Prostate gland (tissue), 2 donors: Measurements from ENCODE around the gene TMEM167B. TPM values are rescaled to one million over a fixed set of nuclear protein-coding genes. Genes with fewer than 3 reads are reported as not detected.
A peak's percentile ranks its signal among the peaks of the same experiment; 100 is the strongest.

Experiments
- DNase-seq: peaks from one replicate; pipeline ENCODE4 v3.0.0-alpha.2; 2019; ENCODE audit warnings: low spot score
- H3K27ac ChIP-seq, 2 donors: fragments of 200-600 bp; sonication (generic); 2 replicates each; pipeline ENCODE4 v1.5.1; 2017 to 2019
- H3K27me3 ChIP-seq: fragments of 200-600 bp; sonication (generic); replicated peaks from 2 replicates; pipeline ENCODE4 v1.5.1; 2019; ENCODE audit not compliant: insufficient read depth
- H3K36me3 ChIP-seq, 2 donors: fragments of 200-600 bp; sonication (generic); 1 replicate in 1 of 2; 2 replicates in 1 of 2; pipeline versions ENCODE4 v1.5.1 to v1.8.1; 2017 to 2019
- H3K4me1 ChIP-seq: fragments of 200-600 bp; sonication (generic); replicated peaks from 2 replicates; pipeline ENCODE4 v1.5.1; 2019
- H3K4me3 ChIP-seq, 2 donors: fragments of 200-600 bp; sonication (generic); 2 replicates each; pipeline ENCODE4 v1.5.1; 2017 to 2019
- H3K9me3 ChIP-seq: fragments of 200-600 bp; sonication (generic); 2 replicates; pipeline ENCODE4 v1.5.1; 2017
- CTCF ChIP-seq, 4 experiments: fragments of 200-600 bp in 2 of 4; fragments of 450-650 bp in 2 of 4; sonication (generic) in 2 of 4; IDR thresholded peaks; 1 replicate in 3 of 4; 2 replicates in 1 of 4; pipeline ENCODE4 v1.5.1; 2016 to 2019; ENCODE audit warnings: antibody characterized with exemption in 4 of 4, mild to moderate bottlenecking in 2 of 4, moderate library complexity in 2 of 4
- POLR2A ChIP-seq: fragments of 450-650 bp; IDR thresholded peaks from one replicate; pipeline ENCODE4 v1.6.1; 2016; ENCODE audit warnings: antibody characterized with exemption, mild to moderate bottlenecking
- POLR2AphosphoS5 ChIP-seq: sonication (generic); formaldehyde crosslinking; IDR thresholded peaks from one replicate; pipeline ENCODE4 v1.6.1; 2017; ENCODE audit warnings: antibody characterized with exemption
- WGBS: methylation state at CpG from one replicate; pipeline ENCODE4 v1.1.5; 2018; 5-methylcytosine and 5-hydroxymethylcytosine counted together
- intact Hi-C: fragments of 100-400 bp; cut with DNase I; formaldehyde crosslinking; loops from one replicate; pipeline ENCODE4 v1.14.2; 2022
- total RNA-seq, 2 donors: library from RNA; depleted of rRNA; stranded (reverse); fragments of >200 nt; gene quantifications; one replicate each; pipeline ENCODE4 v1.1.0, GENCODE V29; 2016

Gene TMEM167B
- total RNA-seq, 2 donors from 2014 or later: 37.0 to 40.7 TPM

GRCh38 chr1:109091078-109091838 lies 694 bp downstream of the TMEM167B start:
- H3K9me3 ChIP-seq: no peaks in the 10 kb centered on the region
- peaks cover 3% of the 10 kb centered on the region for H3K4me1 ChIP-seq
- no peak for TF ChIP-seq POLR2A
- TF ChIP-seq CTCF (IDR thresholded peaks at IDR 0.05): no peak
- no peak for TF ChIP-seq POLR2AphosphoS5
- intact Hi-C loops: loop anchor here (5.0 kb wide), 1 partner anchor 49 kb away; the partner anchor contains the start of gene WDR47
- peak; percentile 12 for DNase-seq
- H3K4me3 ChIP-seq: peak overlapping the region; percentile 80 to 82
- under 1% methylated on average over 13 of the region's 13 CpGs for WGBS
- H3K27ac ChIP-seq: peak overlapping the region; percentile 96 to 99
- H3K27me3 ChIP-seq: no peaks in the 10 kb centered on the region
- H3K36me3 ChIP-seq: no peaks in the 10 kb centered on the region

GRCh38 chr1:109091839-109092193 lies 1.3 kb downstream of the TMEM167B start:
- no peak for DNase-seq
- H3K4me3 ChIP-seq: peak overlapping the region; percentile 80 to 82
- intact Hi-C loops: loop anchor here (5.0 kb wide), 1 partner anchor 50 kb away; the partner anchor contains the start of gene WDR47
- H3K4me1 ChIP-seq: peaks cover 3% of the 10 kb centered on the region
- TF ChIP-seq POLR2A: no peak
- TF ChIP-seq POLR2AphosphoS5: no peak
- TF ChIP-seq CTCF (IDR thresholded peaks at IDR 0.05): no peak
- H3K27me3 ChIP-seq: no peaks in the 10 kb centered on the region
- WGBS: 8% methylated on average over 1 of the region's 1 CpG
- H3K36me3 ChIP-seq: no peaks in the 10 kb centered on the region
- peak overlapping the region; percentile 96 to 99 for H3K27ac ChIP-seq
- H3K9me3 ChIP-seq: no peaks in the 10 kb centered on the region

- no peaks in the 10 kb centered on the region for H3K27me3 ChIP-seq
- H3K27ac ChIP-seq: no peak overlapping the region
- intact Hi-C loops: loop anchor here (5.0 kb wide), 1 partner anchor 52 kb away; the partner anchor contains the start of gene WDR47
- no peak overlapping the region for H3K4me3 ChIP-seq
- no peak for TF ChIP-seq POLR2A
- no peak for TF ChIP-seq CTCF (IDR thresholded peaks at IDR 0.05)
- no peak for TF ChIP-seq POLR2AphosphoS5
- H3K9me3 ChIP-seq: no peaks in the 10 kb centered on the region
- peaks cover 3% of the 10 kb centered on the region for H3K4me1 ChIP-seq
- DNase-seq: no peak
- no peaks in the 10 kb centered on the region for H3K36me3 ChIP-seq
- 62% methylated on average over 7 of the region's 7 CpGs for WGBS
Observed at GRCh38 chr1:109094377-109094803, 3.8 kb downstream of the TMEM167B start.

GRCh38 chr1:109094871-109095270 lies 4.3 kb downstream of the TMEM167B start:
- H3K4me3 ChIP-seq: no peak overlapping the region
- H3K27me3 ChIP-seq: no peaks in the 10 kb centered on the region
- 68% methylated on average over 1 of the region's 1 CpG for WGBS
- H3K9me3 ChIP-seq: no peaks in the 10 kb centered on the region
- H3K4me1 ChIP-seq: peaks cover 3% of the 10 kb centered on the region
- intact Hi-C loops: loop anchor here (5.0 kb wide), 1 partner anchor 53 kb away; the partner anchor contains the start of gene WDR47
- no peak overlapping the region for H3K27ac ChIP-seq
- H3K36me3 ChIP-seq: no peaks in the 10 kb centered on the region
- TF ChIP-seq POLR2A (no peak), CTCF (IDR thresholded peaks at IDR 0.05) (no peak), POLR2AphosphoS5 (no peak)
- no peak for DNase-seq

GRCh38 chr1:109095631-109096030 lies 5.1 kb downstream of the TMEM167B start:
- DNase-seq: no peak
- Histone ChIP-seq H3K9me3 (no peaks in the 10 kb centered on the region), H3K4me3 (no peak overlapping the region), H3K36me3 (no peaks in the 10 kb centered on the region), H3K27me3 (no peaks in the 10 kb centered on the region), H3K4me1 (peaks cover 3% of the 10 kb centered on the region), H3K27ac (peak overlapping the region; percentile 51 to 59)
- WGBS: 78% methylated on average over 1 of the region's 1 CpG
- no peak for TF ChIP-seq CTCF (IDR thresholded peaks at IDR 0.05)
- TF ChIP-seq POLR2AphosphoS5: no peak
- no peak for TF ChIP-seq POLR2A
- intact Hi-C loops: no loop called here
